Measurements from ENCODE around the gene GCNA.
"Not testable (repeated sequence)": the region's sequence is repeated elsewhere in the genome, so short reads cannot be mapped to it uniquely, and the experiment has no call there.

GCNA gene

GRCh38 chrX:71640002-71640401 lies 61.8 kb downstream of the GCNA start:
- DNase-seq (ENCODE audit: low read depth): no peak

- not testable (repeated sequence) for DNase-seq (ENCODE audit: low read depth)
Observed at GRCh38 chrX:71644406-71644805, 66.2 kb downstream of the GCNA start.

- no peak for DNase-seq (ENCODE audit: low read depth)
Observed at GRCh38 chrX:71650333-71650969, 72.2 kb downstream of the GCNA start.

- peak; percentile 37 for DNase-seq (ENCODE audit: low read depth)
Observed at GRCh38 chrX:71652405-71652804, 74.2 kb downstream of the GCNA start.

- DNase-seq (ENCODE audit: low read depth): no peak
Observed at GRCh38 chrX:71653344-71653743, 75.1 kb downstream of the GCNA start.

DNA sequence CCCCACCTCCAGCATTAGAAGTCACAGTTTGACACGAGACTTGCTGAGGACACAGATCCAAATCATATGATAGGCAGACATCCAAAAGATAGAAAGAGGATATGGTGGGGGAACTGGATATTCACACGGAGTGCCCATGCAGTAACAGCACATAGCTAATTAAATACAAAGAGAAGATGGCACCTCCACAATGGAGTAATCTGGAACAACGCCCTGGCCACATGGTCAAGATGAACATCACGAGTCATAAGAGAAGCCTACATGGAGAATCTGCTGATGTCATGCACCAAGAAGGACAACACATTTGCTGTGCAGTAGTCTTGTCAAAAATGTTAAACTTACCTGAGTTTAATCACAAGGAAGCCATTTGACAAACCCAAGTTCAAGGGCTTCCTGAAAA lies 79.0 kb downstream of the GCNA start:
- no peak for DNase-seq (ENCODE audit: low read depth)

DNA sequence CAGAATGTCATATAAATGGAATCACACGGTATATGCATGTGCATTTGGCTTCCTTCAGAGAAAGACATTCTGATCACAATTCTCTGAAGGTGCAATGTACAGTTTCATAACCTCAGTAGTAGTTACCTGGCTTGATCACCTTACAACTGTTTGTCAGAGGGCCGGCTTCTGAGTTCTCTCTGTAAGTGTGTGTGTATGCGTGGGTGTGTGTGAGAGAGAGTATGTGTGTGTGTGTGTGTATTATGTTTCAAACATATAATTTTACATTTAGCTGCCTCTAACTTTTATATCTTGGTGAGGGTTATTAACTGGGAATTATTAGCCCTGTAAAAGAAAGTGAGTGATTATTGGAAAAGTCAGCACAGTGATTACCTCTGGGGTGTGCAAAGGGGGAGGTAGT lies 81.1 kb downstream of the GCNA start:
- no peak for DNase-seq (ENCODE audit: low read depth)

GRCh38 chrX:71659959-71660358 lies 81.7 kb downstream of the GCNA start:
- DNase-seq (ENCODE audit: low read depth): no peak

DNA sequence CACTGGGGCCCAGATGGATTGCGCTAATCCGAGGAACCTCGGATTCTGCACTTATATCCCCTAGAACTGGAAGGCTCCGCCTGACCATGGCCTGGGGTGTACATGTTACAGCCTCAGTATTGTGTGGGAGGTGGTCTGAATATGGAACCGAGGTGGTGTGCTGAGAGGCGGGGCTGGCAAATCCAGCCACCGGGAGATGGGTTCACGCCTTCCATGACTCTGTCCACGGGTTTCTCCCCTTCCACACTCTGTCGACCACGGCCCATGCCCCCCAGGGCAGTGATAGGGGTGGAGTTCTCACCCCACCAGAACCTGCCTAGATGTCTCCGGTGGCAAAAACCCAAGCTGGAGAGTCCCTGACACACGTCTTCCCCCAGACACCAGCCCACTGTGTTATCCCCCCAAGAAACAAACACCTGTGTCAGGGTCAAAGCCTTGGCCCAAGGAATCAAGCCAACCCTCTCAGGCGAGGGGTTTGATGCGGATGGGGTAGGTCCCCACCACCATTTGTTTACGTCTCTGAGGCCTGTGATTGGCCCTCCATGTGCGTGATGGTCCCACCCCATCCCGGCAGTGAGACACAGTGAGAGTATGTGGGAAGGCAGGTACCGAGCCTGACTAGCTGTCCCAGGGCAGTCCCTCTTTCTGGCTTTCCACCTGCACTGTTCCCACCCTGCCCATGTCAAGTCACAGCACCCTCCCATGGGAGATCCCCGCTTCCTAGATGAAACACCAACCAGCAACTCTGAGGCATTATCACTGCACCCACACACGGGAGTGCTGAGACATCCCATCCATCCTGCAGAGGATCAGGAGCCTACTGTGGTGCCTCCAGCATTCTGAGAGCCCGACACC lies 82.6 kb downstream of the GCNA start:
- no peak for DNase-seq (ENCODE audit: low read depth)

- no peak for DNase-seq (ENCODE audit: low read depth)
Observed at GRCh38 chrX:71661919-71662318, 83.7 kb downstream of the GCNA start.

- DNase-seq (ENCODE audit: low read depth): not testable (repeated sequence)
Observed at GRCh38 chrX:71662654-71663053, 84.4 kb downstream of the GCNA start.

Data from activated gamma-delta T cell treated with anti-CD3 and anti-CD28 coated beads, Interleukin-2, amount 50 U/mL, for 16 hours (primary cell).